Smooth muscle cell (in vitro differentiated cells): ENCODE data around the gene CTNNBL1. TPM values are rescaled to one million over a fixed set of nuclear protein-coding genes. Genes with fewer than 3 reads are reported as not detected.
A peak's percentile ranks its signal among the peaks of the same experiment; 100 is the strongest.

Experiments used
- DNase-seq: peaks from one replicate; lab custom pipeline; 2025; ENCODE audit not compliant: unreplicated experiment; lab: John Stamatoyannopoulos, UW
- H2AFZ ChIP-seq: fragments of 200-600 bp; sonication (generic); 2 replicates; pipeline ENCODE4 v1.6.0; 2016; ENCODE audit warnings: antibody characterized with exemption, low read depth, mild to moderate bottlenecking
- H3F3A ChIP-seq: fragments of 200-600 bp; sonication (generic); 2 replicates; pipeline ENCODE4 v1.6.0; 2017; ENCODE audit warnings: antibody characterized with exemption, low read depth
- H3K27ac ChIP-seq: fragments of 200-600 bp; sonication (generic); 2 replicates; pipeline ENCODE4 v1.5.1; 2016; ENCODE audit warnings: low read depth, mild to moderate bottlenecking
- H3K27me3 ChIP-seq: fragments of 200-600 bp; sonication (generic); 2 replicates; pipeline ENCODE4 v1.6.1; 2016; ENCODE audit warnings: low read depth, mild to moderate bottlenecking
- H3K36me3 ChIP-seq: fragments of 200-600 bp; sonication (generic); 2 replicates; pipeline ENCODE4 v1.5.1; 2016; ENCODE audit warnings: low read depth
- H3K4me1 ChIP-seq: fragments of 200-600 bp; sonication (generic); 2 replicates; pipeline ENCODE4 v1.5.1; 2016; ENCODE audit warnings: low read depth
- H3K4me2 ChIP-seq: fragments of 200-600 bp; sonication (generic); 2 replicates; pipeline ENCODE4 v1.6.0; 2016; ENCODE audit warnings: mild to moderate bottlenecking
- H3K4me3 ChIP-seq: fragments of 200-600 bp; sonication (generic); 2 replicates; pipeline ENCODE4 v1.5.1; 2016; ENCODE audit warnings: mild to moderate bottlenecking
- H3K79me2 ChIP-seq: fragments of 200-600 bp; sonication (generic); 2 replicates; pipeline ENCODE4 v1.6.0; 2016; ENCODE audit warnings: low read depth, mild to moderate bottlenecking
- H3K9ac ChIP-seq: fragments of 200-600 bp; sonication (generic); 2 replicates; pipeline ENCODE4 v1.6.0; 2016; ENCODE audit warnings: low read depth
- H3K9me3 ChIP-seq: fragments of 200-600 bp; sonication (generic); replicated peaks from 2 replicates; pipeline ENCODE4 v1.5.1; 2016; ENCODE audit warnings: low read depth
- H4K20me1 ChIP-seq: fragments of 200-600 bp; sonication (generic); 2 replicates; pipeline ENCODE4 v1.6.0; 2016; ENCODE audit warnings: low read depth
- WGBS: methylation state at CpG from one replicate; pipeline ENCODE4 v1.1.7; 2016; ENCODE audit warnings: low lambda C conversion rate; 5-methylcytosine and 5-hydroxymethylcytosine counted together
- polyA plus RNA-seq: library from polyadenylated mRNA; unstranded; fragments of >200 nt; fragmentation: Nextera tagmentation; extraction: Ambion mirVana; gene quantifications from 2 replicates; pipeline ENCODE4 v1.2.1, GENCODE V29; 2016
- total RNA-seq: library from RNA; depleted of rRNA; stranded (reverse); fragments of >200 nt; gene quantifications from 2 replicates; pipeline ENCODE4 v1.2.3, GENCODE V29; 2014
- TF ChIP-seq, protein P1 (sequence below): fragments of 200-600 bp; sonication (generic); IDR thresholded peaks from 2 replicates; pipeline ENCODE4 v1.5.1; 2017; ENCODE audit warnings: borderline replicate concordance, mild to moderate bottlenecking, antibody characterized with exemption; ENCODE audit not compliant: insufficient read depth, poor library complexity, severe bottlenecking

CTNNBL1 gene
- total and polyA plus RNA-seq, 2 experiments from 2014 or later, result 33.3 to 63.6 TPM

DNA sequence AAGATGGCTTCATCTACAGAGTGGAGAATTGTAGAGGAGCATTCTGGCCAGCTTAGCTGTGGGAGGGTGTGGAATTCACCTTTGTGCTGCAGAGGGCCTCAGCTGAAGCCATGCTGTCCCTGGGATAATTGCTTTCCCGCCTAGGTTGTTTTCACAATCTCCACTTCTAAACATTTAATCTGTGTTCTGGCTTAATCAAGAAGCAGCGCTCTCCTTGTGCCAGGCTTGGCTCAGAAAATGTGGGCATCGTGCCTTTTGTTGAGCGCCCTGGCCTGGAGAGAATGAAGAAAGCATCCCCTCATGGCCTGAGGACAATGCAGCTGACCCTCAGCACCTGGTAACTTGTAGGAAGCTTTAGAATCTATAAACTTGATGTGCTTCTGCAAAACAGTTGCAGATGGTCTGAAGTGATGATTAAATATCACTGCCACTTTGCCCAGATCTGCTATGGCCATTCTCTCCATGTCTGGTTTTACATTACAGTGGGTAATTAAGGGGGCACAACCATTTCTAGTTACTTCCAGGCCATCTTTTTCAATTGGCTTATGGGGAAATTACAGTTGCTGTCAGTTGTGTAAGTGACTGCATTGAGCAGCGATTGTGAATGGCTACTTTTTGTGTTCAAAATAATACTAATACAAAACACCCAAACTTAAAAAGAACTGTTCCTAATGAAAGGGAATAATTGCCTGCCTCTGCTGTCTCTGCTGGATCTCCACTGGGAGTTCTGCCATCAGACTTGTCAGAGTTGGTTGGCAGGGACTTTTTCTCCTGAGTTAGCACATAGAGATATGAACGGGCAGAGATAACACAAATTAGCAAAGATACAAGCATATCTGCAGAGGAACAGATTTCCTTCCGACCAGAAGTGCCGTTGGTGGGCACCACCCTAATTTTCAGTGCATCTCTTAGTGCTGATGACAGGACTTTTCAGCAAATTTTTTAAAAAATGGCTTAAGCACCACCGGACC lies 18.4 kb downstream of the CTNNBL1 start:
- no peaks in the 10 kb centered on the region for H3K27me3 ChIP-seq
- H3K27ac ChIP-seq, result no peak overlapping the region
- H3K36me3 ChIP-seq, result no peaks in the 10 kb centered on the region
- no peak overlapping the region for H3K4me3 ChIP-seq
- peaks cover 98% of the 10 kb centered on the region for H4K20me1 ChIP-seq
- no peak overlapping the region for H3K4me2 ChIP-seq
- H3K9me3 ChIP-seq, result no peaks in the 10 kb centered on the region
- H3K4me1 ChIP-seq, result peaks cover 21% of the 10 kb centered on the region
- peaks cover 51% of the 10 kb centered on the region for H3K79me2 ChIP-seq
- TF ChIP-seq, protein P1, sequence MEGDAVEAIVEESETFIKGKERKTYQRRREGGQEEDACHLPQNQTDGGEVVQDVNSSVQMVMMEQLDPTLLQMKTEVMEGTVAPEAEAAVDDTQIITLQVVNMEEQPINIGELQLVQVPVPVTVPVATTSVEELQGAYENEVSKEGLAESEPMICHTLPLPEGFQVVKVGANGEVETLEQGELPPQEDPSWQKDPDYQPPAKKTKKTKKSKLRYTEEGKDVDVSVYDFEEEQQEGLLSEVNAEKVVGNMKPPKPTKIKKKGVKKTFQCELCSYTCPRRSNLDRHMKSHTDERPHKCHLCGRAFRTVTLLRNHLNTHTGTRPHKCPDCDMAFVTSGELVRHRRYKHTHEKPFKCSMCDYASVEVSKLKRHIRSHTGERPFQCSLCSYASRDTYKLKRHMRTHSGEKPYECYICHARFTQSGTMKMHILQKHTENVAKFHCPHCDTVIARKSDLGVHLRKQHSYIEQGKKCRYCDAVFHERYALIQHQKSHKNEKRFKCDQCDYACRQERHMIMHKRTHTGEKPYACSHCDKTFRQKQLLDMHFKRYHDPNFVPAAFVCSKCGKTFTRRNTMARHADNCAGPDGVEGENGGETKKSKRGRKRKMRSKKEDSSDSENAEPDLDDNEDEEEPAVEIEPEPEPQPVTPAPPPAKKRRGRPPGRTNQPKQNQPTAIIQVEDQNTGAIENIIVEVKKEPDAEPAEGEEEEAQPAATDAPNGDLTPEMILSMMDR, result no peak
- WGBS, result 85% methylated on average over 9 of the region's 9 CpGs
- DNase-seq, result no peak
- H2AFZ ChIP-seq, result no peak overlapping the region
- H3F3A ChIP-seq, result no peaks in the 10 kb centered on the region
- no peak overlapping the region for H3K9ac ChIP-seq

DNA sequence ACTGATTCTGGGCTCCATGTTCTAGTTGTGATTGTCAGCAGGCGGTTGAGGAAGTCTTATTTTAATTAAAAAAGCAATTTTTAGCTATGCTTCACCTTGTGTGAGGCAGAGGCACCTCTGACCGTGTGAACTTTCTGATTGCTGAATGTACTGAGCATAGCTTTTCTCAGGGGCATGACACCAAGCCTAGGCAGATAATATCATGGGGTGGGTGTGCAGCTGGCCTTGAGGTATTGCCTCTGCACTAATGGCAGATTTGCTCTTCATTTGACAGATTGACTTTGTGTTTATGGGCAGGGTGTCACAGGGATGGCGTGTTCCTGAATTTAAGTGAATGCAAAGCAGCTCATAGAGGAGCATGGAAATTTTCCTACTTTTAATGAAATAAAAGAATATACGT lies 19.6 kb downstream of the CTNNBL1 start:
- Histone ChIP-seq H3K27ac (no peak overlapping the region), H3K36me3 (no peaks in the 10 kb centered on the region), H3K4me3 (no peak overlapping the region), H3K79me2 (peaks cover 42% of the 10 kb centered on the region), H3K27me3 (no peaks in the 10 kb centered on the region), H4K20me1 (peaks cover 90% of the 10 kb centered on the region), H3K9me3 (no peaks in the 10 kb centered on the region), H3F3A (no peaks in the 10 kb centered on the region), H2AFZ (no peak overlapping the region), H3K9ac (no peak overlapping the region), H3K4me1 (peaks cover 21% of the 10 kb centered on the region), H3K4me2 (no peak overlapping the region)
- WGBS, result 97% methylated on average over 4 of the region's 4 CpGs
- no peak for DNase-seq
- TF ChIP-seq, protein P1, result no peak

DNA sequence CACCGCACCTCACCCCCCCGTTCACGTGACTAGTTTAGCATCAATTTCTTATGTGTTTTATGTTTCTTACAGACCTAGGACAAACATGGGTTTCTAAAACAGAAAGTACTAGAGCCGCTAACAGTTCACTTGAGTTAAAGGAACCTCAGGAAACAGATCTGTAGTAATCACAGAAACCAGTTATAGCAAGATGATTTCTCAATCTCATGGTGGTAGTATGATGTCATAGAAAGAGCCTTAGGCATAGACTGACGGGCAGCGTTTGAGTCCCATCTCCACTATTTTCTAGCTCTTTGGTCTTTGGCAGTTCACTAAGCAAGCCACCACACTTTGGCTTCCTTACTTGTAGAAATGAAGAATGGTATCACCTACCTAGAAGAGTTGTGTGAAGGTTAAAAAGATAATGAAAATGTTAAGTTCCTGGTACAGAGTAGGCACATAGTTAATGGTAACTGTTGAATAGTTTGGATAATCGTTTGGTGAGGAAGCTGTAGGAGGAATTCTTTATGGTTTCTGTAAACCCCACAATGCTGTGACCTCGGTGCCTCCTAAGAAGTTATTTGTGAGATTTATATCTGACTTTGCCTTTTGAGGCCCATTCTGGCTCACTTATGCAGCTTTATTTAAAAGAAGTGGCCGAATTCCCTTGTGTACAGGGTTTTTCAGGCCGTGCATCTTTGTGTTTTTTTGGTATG lies 21.3 kb downstream of the CTNNBL1 start:
- 67% methylated on average over 10 of the region's 10 CpGs for WGBS
- Histone ChIP-seq H3K27ac (peak overlapping the region; percentile 58), H3K79me2 (peaks cover 35% of the 10 kb centered on the region)

More for the DNA sequence above, 21.3 kb downstream of the CTNNBL1 start:
- no peak for DNase-seq
- peak overlapping the region; percentile 30 for H3K4me2 ChIP-seq
- H3K27me3 ChIP-seq, result no peaks in the 10 kb centered on the region
- no peaks in the 10 kb centered on the region for H3K9me3 ChIP-seq
- H3K4me1 ChIP-seq, result peaks cover 21% of the 10 kb centered on the region
- no peaks in the 10 kb centered on the region for H3F3A ChIP-seq
- peaks cover 90% of the 10 kb centered on the region for H4K20me1 ChIP-seq
- H2AFZ ChIP-seq, result no peak overlapping the region
- H3K4me3 ChIP-seq, result no peak overlapping the region
- TF ChIP-seq, protein P1, result no peak
- no peak overlapping the region for H3K9ac ChIP-seq
- H3K36me3 ChIP-seq, result no peaks in the 10 kb centered on the region
